HG03378 (cell line): ENCODE results near the gene C14orf119.

Source experiments
- ATAC-seq: cut with Tn5 transposase; IDR thresholded peaks from one replicate; pipeline ENCODE4 v1.9.1; 2021; ENCODE audit warnings: mild to moderate bottlenecking, moderate library complexity; ENCODE audit not compliant: unreplicated experiment

The C14orf119 gene

GRCh38 chr14:23146351-23146910 lies 51.1 kb downstream of the C14orf119 start:
- ATAC-seq, result no peak

GRCh38 chr14:23146980-23147379 lies 51.7 kb downstream of the C14orf119 start:
- no peak for ATAC-seq

GRCh38 chr14:23147676-23148075 lies 52.4 kb downstream of the C14orf119 start:
- no peak for ATAC-seq

GRCh38 chr14:23148591-23149249 lies 53.4 kb downstream of the C14orf119 start:
- ATAC-seq, result no peak

- no peak for ATAC-seq
Observed at GRCh38 chr14:23149745-23150144, 54.4 kb downstream of the C14orf119 start.
